Fibroblast of lung (primary cell): Measurements from ENCODE around the gene AHR.

Source experiments
- CTCF ChIP-seq, 2 donors: IDR thresholded peaks in 1 of 2; conservative IDR thresholded peaks in 1 of 2; 1 replicate in 1 of 2; 2 replicates in 1 of 2; pipeline ENCODE4 v1.5.1; 2011 to 2012; ENCODE audit warnings: low read length in 2 of 2, control low read depth in 1 of 2, inconsistent platforms in 1 of 2, low read depth in 1 of 2, mild to moderate bottlenecking in 1 of 2
- EZH2 ChIP-seq: IDR thresholded peaks from 2 replicates; pipeline ENCODE4 v1.5.1; 2012; ENCODE audit warnings: low read length, control low read depth, mild to moderate bottlenecking; ENCODE audit errors: missing control alignments

- no peak for TF ChIP-seq CTCF (conservative IDR thresholded peaks at IDR 0.05 in 1 of 2, IDR thresholded peaks at IDR 0.05 in 1 of 2; ENCODE audit: low read depth in 1 of 2, low read length in 2 of 2)
- TF ChIP-seq EZH2: no peak
These were observed 7.1 kb downstream of the AHR start for GRCh38 chr7:17305387-17306171.
